ENCODE results near the gene CEP63.
"Not testable (repeated sequence)": the region's sequence is repeated elsewhere in the genome, so short reads cannot be mapped to it uniquely, and the experiment has no call there.

CEP63 gene

DNA sequence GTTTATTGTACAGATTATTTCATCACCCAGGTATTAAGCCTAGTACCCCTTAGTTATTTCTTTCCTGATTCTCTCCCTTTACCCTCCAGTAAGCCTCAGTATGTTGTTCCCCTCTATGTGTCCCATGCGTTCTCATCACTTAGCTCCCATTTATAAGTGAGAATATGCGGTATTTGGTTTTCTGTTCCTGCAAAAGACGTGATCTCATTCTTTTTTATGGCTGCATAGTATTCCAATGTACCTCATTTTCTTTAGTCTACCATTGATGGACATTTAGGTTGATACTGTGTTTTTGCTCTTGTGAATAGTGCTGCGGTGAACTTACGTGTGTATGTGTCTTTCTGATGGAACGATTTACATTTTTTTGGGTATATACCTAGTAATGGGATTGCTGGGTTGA is 36.7 kb downstream of the CEP63 start:
- no peak for DNase-seq

DNA sequence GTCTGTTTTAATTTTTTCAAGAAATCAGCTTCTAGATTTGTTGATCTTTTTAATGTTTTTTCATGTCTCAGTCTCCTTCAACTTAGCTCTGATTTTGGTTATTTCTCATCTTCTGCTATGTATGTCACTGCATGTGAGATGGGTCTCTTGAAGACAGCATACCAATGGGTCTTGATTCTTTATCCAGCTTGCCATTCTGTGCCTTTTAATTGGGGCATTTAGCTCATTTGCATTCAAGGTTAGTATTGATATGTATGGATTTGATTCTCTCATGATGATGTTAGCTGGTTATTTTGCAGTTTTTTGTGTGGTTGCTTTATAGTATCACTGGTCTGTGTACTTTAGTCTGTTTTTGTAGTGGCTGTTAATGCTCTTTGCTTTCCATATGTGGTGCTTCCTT is 39.4 kb downstream of the CEP63 start:
- no peak for DNase-seq

DNA sequence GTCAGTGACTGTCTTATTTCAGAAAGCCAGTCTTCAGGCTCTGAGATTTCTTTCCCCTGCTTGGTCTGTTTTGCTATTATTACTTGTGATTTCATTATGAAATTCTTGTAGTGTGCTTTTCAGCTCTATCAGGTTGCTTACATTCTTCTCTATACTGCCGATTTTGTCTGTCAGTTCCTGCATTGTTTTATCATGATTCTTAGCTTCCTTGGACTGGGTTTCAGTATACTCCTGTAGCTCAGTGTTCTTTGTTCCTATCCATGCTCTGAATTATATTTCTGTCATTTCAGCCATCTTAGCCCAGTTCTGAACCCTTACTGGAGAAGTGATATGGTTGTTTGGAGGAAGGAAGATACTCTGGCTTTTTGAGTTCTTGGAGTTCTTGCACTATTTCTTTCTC is 40.5 kb downstream of the CEP63 start:
- no peak for DNase-seq

DNA sequence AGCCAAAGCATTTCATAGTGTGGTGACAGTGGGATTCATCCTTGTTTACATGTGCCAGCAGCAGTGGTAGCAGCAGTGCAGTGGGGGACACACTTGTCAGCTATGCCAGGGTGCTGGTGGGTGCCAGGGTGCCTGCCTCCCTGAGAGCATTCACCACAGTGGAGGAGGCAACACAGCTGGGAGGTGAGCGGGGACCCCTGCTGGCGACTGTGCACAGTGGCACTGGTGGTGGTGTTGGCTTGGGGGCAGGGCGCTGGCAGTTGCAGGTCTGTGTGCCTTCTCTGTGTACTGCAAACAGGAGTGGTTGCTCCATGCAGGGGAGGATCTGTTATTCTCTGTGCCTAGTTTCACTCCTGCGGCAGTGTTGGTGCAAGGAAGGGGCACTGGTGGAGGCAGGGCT is 41.2 kb downstream of the CEP63 start:
- no peak for DNase-seq

DNA sequence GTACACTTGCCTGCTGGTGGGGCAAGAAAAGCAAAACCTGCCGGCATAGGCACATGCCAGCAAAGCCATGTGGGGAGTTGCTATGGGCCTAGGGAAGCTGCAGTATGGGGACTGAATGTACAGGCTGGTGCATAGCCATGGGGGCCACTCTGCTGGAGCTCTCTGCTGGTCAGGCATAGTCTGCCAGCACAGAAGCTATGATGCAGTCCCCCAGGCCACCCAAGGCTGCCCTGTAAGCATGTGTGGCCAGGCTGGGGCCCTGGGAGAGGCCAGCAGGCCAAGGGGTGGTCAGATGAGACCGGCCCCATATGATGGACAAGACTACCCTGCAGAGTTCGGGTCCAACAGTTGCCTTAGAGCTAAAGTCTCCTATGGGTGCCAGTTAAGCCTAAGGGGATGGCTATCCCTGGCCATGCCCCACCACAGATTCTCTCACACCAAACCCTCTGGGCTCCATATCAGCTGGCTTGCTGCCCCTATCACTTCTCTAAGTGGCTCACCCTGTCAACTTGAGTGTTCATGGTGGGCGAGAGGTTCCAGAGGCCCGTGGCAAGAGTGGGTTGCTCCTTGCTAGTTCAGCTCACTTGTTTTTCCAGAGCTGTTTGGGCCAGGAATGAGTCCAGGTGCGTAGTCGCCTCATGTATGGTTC is 41.8 kb downstream of the CEP63 start:
- no peak for DNase-seq

DNA sequence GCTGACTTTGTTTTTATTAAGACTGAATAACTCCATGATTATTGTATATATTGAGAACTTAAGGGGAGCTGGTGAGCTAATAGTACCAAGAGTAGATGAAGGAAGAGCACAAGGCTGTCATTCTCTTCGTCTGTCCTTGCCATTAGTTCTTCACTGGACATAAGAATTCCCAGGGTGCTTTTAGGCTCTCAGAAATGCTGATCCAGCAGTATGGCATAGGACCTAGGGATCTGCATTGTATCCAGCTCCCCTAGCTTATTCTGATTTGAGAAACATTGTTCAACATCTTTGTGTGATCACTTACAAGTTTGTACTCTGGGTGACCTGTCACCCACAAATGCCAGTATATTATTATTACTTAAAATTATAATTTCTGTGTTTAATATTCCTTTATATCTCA is 47.6 kb downstream of the CEP63 start:
- DNase-seq = no peak

DNA sequence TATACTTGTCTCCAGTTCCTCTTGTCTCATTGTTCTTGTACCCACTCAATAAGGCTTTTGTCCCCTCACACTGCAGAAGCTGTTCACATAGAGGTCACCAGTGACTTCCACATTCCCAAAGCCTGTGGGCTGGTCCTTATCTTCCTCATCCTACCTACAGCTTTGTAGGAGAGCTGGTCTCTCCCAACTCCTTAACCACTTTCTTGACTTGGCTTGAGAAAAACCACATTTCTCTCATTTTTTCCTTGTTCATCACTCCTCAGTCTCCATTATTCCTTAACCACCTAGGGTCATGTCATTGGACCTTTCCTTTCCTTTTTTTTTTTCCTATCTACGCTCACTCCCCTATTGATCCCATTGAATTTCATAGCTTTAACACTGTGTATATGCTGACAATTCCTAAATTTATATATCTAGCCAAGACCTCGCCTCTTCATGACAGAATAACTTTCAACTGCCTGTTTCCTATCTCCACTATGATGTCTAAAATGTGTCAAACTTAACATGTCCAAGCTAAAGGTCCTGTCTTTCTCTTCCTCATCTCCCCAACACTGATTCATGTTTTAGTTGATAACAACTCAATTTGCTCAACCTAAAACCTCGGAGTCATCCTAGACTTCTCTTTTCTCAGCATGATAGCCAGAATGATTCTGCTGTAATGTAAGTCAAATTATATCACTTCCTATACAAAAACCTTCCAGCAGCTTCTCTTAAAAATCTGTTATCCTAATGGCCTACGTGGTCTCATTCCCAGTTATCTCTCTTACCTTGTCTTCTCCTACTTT is 49.5 kb downstream of the CEP63 start:
- no peak for DNase-seq

DNA sequence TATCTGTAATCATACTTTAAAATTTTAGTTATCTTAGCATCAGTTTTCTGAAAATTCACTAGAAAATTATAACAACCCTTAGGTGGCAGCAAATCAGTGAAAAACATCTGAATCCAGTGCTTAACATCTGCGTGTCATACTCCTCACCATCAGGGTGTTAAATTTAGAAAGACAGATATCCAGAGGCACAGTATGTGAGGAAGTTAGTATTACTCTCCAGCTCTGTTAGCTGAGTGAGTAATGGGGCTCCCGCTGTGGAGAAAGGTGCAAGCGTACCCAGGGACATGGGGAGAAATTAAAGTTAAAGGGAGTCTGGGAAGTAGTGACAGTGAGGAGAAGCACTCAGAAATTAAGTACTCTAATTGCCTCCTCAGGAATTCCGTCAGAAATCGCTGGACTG is 50.9 kb downstream of the CEP63 start:
- DNase-seq = peak; percentile 49

DNA sequence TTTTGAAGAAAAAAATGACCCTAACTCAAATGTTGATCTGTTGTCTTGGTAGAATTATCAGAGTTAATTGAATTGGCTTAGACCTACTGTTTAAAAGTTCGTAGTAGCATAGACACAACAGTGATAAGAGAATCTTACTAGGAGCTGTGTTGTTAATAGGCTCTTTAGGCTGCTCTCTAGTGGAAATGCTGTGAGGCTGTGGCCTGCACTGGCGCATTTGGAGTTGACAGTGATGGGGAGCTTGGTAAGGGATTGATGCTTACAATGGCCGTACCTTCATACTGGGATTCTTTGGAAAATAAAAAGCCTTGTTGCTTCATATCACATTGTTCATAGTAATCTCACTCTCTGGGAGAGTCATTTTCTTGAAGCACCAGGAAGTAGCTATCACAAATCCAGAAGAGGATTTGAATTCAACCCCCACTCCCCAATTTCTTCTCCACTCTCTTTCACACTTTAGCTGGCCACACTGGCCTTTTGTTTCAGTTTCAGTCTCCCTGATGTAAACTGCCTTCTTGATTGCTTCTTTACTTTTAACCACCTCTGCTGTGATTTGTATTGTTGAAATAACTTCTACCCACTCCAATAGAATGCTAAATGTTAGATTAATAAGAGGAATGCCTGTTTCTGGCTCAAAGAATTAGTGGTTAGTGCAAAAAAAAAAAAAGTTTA is 56.6 kb downstream of the CEP63 start:
- peak; percentile 10 for DNase-seq

DNA sequence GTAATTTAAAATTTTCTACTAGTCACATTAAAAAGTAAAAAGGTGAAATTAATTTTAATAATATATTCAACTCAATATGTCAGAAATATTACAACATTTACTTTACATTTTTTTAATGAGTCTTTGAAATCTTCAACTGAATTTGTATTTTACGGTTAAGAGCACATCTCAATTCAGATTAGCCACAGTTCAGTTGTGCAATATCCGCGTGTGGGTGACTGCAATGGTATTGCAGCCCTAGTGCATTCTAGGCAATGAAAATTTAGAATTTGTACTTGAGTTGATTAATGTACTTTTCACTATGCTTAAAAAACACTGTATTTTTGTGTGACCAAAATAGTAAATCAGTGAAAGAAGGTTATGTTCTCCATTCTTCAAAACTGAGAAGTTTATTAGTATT is 57.3 kb downstream of the CEP63 start:
- DNase-seq = peak; percentile 35

DNA sequence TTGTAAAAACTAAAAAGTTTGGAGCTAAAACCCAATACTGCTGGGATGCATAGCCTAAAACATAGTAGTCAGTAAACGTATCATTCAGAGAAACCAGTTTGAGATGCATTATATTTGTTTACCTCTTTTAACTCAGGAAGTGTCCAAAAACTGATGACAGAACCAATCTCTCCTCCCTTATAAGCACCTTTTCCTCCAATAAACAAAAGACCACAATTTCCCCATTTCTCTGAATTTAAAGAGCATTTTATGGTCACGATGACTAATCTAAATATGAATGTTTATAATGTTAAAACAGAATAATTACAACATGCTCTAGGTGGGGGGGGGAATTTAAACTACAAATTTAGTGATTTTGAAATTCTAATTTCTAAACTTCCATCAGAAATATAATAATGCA is 58.5 kb downstream of the CEP63 start:
- DNase-seq = no peak

DNA sequence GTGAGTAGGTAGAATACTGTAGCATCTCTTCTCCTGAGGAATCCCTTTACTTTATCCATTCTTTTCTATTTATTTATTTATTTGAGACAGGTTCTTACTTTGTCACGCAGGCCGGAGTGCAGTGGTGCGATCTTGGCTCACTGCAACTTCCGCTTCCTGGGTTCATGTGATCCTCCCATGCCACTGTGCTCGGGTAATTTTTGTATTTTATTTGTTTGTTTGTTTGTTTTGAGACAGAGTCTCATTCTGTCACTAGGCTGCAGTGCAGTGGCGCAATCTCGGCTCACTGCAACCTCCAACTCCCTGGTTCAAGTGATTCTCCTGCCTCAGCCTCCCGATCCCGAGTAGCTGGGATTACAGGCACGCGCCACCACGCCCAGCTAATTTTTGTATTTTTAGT is 58.9 kb downstream of the CEP63 start:
- DNase-seq = not testable (repeated sequence)

DNA sequence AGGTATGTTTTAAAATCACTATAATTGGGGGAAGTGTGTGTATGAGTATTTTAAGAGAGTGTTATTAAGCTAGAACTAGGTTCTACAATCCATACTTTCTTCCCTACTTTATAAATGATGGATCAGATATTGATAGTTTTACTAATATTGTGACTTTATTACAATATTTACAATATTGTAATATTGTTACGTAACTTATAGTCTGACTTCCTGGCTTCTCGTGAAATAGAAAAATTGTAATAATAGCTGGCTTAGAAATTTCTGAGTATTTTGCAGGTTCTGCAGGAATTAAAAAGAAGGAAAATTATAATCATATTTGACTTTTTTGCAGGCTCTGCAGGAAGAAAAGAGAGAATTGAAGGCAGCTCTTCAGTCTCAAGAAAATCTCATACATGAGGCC is 60.0 kb downstream of the CEP63 start:
- no peak for DNase-seq

DNA sequence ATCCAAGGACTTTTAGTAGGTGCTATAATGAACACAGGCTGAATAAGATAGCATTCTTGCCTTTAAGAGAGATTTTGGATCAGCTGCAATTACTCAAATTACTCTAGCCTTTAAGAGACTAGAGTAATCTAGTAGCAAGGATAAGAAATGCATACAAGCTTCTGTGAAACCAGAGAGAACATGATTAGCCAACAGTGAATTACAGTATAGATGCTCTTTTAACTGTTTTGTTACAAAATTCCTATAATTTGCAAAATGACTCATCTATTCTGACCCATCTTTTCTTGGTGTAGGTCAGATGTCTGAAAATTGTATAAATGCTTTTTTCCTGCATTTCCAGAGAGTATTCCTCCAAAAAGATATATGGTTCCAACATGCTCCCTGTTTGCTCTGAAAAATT is 66.9 kb downstream of the CEP63 start:
- no peak for DNase-seq

DNA sequence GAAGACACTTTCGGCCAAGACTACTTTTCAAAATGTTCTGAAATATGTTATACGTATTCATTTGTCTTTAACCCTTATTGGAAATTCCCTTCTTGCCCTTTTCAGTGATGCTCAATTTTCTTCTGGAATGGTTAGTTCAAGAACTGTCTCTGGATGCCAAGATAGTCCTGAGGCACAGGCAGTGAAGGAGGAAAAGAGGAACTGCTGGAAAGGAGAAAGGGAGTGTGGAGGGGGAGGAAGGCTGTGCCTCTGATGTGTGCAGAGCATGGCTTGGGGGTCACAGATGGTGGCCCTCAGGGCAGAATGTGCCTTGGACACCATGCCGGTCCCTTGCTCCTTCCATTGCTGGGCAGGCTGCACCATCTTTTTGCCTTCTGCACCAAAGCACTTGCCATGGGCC is 73.7 kb downstream of the CEP63 start:
- DNase-seq = no peak

DNA sequence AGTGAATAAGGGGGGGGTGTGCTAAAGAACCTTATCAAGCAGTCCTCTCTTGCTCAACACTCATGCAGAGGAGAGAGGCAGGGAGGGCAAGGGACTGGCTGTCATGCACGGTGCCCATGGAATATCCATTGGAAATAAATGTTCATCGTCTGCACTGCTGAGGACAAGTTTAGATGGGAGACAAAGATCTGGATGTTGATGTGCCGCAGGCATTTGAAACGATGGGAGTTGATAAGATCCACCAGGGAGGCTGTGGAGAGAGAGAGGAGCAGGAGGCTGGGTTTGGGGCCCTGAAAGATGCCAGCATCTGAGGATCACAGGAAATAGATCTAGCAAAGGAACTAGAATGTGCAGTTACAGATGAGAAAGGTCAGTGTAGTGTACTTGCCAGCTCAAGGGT is 76.2 kb downstream of the CEP63 start:
- no peak for DNase-seq

DNA sequence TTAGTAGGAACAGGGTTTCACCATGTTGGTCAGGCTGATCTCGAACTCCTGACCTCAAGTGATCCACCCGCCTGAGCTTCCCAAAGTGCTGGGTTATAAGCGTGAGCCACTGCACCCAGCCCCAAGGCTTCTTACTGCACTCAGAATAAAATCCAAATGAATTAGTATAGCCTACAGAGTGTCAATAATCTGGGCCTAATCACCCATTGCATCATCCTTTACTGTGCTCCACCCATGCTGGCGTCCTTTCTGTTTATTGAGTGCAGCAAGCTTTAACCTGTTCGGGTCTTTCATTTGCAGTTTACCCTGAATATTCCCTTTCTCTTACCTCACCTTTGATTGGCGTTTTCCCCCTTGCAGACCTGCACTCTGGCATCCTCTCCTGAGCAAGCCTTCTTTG is 77.7 kb downstream of the CEP63 start:
- DNase-seq = no peak

DNA sequence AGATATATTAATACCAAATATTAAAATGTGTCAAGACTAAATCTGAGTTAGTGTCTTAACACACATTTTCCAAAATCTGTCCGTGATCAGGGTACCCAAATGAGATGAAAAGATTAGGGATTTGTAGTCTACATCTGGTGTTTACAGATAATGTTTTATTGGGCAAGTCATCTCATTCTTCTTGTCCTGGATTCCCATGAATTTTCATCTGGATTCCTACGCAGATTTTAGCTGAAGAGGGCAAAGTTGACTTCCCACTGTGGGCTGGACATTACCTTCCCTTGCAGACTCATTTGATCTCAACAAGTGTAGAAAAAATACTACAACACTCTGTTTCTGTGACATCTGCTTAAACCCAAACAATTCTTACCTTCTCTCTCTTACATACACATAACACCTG is 79.1 kb downstream of the CEP63 start:
- DNase-seq = no peak

DNA sequence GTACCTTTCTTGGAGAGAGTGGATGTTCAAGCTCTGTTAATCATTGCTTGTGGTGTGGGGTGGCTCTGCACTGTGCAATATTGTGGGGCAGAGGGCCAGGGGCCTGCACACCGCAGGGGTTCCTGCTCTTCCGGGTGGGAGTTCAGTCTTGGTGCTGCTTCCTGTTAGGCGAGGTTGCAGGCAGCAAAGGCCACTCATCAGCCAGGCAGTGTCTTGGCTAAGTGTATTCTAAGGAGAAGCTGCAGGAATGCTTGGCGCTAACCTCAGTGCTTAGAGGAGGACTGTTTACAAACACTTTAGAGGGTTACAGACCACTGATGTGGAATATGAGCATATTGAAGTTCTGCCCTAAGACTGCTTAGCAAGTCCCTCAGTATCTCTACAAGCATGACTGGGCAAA is 81.7 kb downstream of the CEP63 start:
- no peak for DNase-seq

DNA sequence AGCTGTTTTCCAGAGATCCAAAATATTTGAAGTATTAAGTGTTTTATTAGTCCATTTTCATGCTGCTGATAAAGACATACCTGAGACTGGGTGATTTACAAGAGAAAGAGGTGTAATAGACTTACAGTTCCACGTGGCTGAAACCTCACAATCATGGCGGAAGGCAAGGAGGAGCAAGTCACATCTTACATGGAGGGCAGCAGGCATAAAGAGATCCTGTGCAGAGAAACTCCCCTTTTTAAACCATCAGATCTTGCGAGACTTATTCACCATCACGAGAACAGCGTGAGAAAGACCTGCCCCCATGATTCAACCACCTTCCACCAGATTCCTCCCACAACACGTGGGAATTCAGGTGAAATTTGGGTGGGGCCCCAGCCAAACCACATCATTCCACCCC is 82.9 kb downstream of the CEP63 start:
- DNase-seq = no peak

DNA sequence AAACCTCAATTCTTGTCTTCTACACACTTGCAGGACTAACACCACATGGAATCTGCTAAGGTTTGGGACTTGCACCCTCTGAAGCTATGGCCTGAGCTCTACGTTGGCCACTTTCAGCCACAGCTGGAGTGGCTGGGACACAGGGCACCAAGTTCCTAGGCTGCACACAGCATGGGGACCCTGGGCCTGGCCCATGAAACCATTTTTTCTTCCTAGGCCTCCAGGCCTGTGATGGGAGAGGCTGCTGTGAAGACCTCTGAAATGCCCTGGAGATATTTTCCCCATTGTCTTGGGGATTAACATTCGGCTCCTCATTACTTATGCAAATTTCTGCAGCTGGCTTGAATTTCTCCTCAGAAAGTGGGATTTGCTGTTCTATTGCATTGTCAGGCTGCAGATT is 84.0 kb downstream of the CEP63 start:
- not testable (repeated sequence) for DNase-seq

DNA sequence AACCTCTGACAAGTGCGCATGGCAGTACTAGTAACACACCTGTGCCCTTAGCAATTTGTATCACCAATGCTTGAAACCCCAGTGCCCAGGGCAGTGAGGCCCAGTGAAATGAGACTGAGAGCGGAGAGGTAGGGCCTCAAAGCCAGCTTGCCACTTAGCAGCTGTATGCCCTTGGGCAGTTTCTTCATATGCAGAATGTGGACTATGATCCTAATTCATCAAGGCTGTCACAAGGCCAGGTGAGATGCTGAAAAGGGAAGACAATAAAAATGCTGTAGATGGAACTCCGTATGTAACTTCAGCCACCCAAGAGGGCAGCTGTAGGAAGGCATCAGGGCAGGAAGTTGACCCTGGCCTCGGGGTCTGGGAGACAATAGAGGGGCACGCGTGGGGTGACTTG is 90.6 kb downstream of the CEP63 start:
- no peak for DNase-seq

DNA sequence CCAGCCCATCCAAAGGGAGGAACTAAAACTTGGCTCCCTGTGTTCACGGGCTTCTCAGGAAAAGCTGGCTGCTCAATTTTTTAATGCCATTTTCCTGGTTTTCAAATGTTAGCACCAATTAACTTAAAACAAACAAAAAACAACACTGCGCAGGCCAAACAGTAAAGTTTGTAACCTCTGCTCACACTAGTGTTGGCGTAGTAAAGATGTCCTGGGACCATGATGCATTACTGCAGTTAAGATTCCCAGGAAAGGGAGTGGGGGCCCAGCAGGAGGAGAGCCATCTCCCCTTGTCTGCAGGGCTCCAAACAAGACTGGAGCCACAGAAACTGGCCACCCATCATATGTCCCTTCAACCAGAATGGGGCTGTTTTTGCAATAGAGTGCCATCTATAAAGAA is 91.0 kb downstream of the CEP63 start:
- no peak for DNase-seq

DNA sequence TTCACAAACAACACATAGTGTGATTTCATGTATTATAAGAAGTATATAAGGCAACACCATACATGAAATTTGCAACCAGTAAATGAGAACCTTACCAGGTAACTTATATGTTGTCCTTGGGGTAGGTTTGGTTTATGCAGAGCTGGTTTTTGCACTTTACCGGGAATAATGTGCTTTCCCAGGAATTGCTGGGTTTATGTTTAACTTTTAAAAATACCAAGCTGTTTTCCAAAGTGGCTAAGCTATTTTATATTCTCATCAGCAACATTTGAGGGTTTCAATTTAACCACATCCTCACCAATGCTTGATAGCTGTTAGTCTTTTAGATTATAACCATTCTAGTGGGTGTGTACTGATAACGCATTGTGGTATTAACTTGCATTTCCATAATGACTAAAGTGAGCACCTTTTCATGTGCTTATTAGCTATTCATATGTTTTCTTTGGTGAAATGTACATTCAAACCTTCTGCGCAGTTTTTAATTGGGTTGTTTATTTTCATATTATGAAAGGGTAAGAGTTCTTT is 93.3 kb downstream of the CEP63 start:
- no peak for DNase-seq

Data from eye (tissue), 1 donor.